NCI-H460 (cell line): ENCODE data around the gene NPHP4. TPM values are rescaled to one million over a fixed set of nuclear protein-coding genes. Genes with fewer than 3 reads are reported as not detected.

Source experiments
- DNase-seq: peaks from one replicate; pipeline ENCODE4 v3.0.0-alpha.2; 2016; ENCODE audit warnings: low read depth; ENCODE audit errors: extremely low read depth
- total RNA-seq: library from RNA; depleted of rRNA; stranded (reverse); fragments of >200 nt; shearing (Covaris generic); gene quantifications from 2 replicates; pipeline ENCODE4 v1.2.3, GENCODE V29; 2014

The NPHP4 gene
- total RNA-seq, 1 experiment from 2014 or later: 8.6 TPM

GRCh38 chr1:6005276-6005917 lies 13.2 kb upstream of the NPHP4 start:
- no peak for DNase-seq

DNA sequence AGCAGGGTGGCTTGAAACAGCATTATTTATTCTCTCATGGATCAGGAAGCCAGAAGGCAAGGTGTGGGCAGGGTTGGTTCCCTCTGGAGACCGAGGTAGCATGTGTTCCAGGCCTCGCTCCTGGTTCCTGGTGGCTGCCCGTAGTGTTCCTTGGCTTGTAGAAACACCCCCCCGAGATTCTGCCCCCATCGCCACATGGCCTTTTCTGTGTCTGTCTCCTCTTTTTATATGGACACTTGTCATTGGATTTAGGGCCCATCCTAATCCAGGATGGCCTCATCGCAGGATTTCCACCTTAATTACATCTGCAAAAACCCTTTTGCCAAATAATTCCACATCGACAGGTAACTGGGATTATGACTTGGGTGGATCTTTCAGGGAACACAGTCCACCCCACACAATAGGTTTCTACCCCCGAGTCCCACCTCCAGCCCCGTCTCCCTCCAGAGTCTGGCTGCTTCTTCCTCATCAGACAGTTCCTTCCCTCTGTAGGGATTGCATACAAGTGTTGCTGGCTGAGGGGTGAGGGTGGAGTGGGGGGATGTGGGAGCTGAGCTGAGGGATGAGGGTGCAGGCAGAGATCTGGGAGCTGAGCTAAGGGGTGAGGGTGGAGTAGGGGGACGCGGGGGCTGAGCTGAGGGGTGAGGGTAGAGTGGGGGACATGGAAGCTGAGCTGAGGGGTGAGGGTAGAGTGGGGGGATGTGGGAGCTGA lies 12.3 kb upstream of the NPHP4 start:
- DNase-seq: no peak

DNA sequence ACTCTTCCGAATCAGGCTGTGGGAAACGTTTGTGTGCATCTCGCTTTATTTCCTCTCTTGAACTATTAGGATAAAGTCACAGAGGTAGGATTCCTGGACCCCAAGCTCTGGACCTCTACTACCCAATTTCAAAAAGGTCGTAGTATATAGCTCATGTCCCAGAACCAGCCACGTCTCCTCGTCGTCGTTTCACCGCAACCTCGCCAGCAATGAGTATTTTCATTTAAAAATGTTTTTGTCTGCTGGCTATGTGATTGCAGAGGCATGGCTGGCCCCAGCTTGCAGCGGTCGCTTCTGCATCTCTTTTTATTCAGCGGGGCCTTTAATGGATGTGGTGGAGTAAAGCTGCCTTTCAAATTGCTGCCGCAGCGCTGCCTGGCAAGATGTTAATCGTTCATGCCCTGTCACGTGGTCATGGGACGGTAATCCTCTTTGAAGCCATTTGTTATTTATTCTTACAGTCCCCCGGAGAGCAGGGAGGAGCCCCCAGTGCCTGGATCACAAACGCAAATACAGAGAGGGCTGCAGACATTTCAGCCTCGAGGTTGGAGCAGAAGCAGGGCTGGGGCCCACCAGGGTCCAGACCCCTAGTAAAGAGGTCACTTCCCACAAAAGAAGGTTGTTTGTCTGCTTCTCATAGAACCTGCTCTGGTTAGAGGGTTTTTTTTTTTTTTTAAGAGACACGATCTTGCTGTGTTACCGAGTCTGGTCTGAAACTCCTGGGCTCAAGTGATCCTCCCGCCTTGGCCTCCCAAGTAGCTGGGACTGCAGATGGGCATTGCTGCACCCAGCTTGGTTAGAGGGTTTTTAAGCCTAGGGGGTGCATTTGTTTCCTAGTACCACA lies 11.6 kb upstream of the NPHP4 start:
- DNase-seq: no peak

- no peak for DNase-seq
Observed at GRCh38 chr1:6002714-6003501, 10.7 kb upstream of the NPHP4 start.

DNA sequence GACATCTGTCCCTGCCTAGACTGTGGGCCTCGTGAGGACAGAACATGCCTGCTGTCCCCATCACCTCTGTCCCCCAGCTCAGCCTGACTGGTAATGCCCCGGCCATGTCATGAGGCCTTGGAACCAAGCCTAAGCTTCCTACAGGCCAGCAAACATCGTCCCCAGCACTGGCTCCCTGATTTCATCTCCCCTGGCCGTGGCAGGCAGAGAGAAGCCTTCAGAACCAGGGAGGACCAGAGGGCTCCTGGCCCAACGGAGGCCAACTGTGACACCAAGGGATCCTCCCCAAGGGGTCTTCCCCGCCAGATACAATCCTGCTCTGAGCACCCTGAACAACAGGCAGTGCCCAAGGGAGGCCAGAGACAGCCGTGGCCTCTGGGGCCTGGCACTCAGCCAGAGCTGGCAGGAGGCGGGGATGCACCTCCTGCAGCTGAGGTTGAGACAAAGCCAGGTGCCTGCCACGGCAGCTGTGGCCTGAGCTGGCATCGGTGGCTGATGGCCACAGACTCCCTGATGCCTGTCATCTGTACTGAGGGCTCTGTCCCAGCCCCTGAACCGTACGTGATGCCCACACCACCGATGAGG lies 9.9 kb upstream of the NPHP4 start:
- DNase-seq: no peak

DNA sequence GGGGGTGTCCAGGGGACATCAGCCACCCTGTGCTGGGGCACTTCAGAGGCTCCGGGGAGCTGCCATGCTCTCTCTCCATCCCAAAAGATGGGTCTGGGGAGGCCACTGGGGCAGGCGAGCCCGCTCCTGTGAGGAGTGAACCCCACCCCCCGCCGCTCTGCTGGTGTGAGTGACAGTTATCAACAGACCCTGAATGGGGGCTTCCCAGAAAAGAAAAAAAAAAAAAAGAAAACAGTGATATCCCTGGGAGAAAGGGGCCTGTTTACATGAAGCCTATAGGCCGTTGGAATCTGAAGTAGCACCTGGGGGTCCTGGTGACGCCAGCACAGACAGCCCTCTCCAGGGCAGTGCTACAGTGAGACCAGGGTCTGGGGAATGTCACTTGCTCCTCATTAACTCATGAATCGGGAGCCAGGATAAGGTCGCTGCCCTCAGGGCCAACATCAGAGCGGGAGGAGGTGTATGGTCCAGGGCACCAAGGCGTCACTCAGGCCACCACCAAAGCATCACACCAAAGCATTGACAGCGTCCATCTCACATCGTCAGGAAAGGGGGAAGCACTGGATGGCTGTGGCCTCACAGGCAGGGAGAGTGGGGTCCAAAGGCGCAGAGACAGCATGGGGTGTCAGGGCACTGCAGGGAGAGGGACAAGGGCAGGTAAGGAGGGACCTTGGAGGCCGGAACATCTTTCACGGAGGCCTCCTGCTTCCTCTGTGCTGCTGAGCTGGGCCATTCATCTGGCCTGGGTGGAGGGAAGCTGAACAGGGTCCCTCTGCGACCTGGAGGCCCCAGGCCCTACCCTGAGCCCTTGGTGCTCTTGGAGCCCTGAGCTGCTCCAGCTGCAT lies 8.4 kb upstream of the NPHP4 start:
- DNase-seq: no peak

DNA sequence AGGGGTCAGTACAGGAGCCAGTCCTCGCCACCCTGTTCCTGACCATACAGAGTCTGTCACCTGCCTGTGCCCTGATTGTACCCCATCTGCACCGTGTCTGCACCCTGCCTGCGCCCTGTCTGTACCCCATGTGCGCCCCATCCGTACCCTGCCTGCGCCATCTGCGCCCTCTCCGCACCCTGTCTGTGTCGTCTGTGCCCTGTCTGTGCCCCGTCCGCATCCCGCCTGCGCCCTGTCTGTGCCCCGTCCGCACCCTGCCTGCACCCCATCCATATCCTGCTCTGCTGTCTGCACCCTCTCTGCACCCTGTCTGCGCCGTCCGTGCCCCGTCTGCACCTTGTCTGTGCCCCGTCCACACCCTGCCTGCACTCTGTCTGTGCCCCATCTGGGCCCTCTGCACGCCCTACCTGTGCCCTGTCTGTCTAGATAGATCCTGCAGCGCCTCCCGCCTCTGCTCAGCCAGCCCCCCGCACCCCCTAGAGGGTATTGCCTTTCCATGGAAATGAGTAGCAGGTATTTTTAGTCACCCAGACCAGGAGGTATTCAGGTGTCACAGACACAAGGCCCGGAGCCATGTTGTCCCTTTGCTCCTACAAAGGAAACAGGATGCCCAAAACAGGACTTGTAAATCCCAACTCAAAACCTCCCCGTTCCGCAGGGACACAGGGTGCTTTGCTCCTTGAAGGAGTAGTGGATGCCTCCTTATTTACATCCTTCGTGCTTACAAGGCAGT lies 7.7 kb upstream of the NPHP4 start:
- DNase-seq: no peak

DNA sequence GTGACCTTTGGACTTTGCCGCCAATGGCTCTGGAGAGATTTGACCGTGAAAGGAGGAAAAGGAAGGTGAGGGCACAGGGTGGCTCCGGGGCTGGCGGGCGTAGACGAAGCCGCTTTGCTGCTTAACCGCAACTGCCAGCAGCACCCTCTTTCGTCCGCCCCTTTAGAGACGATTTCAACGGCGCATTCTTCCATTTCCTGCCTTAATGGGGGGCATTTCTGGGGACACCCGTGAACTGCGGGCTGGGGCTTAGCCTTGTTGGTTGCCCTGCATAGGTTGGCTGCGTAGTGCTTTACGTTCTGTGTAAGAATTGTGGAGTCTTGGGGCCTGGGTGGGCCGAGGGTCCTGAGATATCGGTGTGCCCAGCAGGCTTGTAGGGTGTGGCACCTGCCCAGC lies 6.7 kb upstream of the NPHP4 start:
- no peak for DNase-seq

GRCh38 chr1:5998051-5998905 lies 6.1 kb upstream of the NPHP4 start:
- DNase-seq: no peak

- DNase-seq: no peak
Observed at GRCh38 chr1:5997316-5997715, 5.1 kb upstream of the NPHP4 start.

GRCh38 chr1:5996641-5997270 lies 4.5 kb upstream of the NPHP4 start:
- DNase-seq: no peak

- DNase-seq: no peak
Observed at GRCh38 chr1:5995871-5996630, 3.8 kb upstream of the NPHP4 start.

DNA sequence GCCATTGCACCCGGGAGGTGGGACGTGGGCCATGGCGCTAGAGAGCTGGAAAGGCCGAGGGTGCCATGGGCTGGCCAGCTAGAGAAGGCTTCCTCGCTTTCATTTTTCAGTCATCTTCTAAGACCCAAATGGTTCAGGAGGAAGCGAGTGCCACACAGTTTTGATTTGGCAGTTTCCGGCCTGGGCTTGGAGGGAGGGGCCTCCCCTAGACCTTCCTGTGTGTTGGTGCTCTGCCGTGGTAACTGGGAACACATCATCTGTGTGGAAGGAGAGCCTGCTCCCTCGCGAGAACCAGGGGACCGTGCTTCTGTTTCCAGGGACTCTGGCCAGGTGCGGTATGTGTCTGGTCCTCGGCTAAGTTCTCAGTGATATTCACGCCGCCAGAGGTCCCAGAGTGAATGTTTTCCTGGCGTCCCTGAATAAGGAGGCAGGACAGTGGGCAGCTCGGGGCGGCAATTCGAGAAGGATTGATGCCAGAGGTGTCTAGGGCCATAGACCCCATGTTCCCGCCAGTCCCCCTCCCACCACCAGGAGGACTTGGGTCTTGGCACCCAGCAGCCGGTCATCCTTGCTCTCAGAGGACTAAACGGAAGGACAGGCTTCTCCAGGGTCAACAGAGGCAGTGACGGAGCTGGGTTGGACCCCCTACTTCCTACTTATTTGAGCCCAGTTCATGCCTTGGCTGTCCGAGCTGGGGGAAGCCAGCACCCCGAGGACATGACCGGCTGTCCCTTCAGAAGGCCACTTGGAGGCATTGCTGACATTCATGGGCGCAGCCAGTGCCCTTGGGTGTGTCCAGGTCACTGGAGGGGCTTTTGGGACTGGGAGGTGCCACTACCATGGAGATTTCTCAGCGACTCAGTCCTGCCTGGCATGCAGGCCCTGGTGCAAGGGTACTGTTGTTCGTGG lies 2.7 kb upstream of the NPHP4 start:
- DNase-seq: no peak

DNA sequence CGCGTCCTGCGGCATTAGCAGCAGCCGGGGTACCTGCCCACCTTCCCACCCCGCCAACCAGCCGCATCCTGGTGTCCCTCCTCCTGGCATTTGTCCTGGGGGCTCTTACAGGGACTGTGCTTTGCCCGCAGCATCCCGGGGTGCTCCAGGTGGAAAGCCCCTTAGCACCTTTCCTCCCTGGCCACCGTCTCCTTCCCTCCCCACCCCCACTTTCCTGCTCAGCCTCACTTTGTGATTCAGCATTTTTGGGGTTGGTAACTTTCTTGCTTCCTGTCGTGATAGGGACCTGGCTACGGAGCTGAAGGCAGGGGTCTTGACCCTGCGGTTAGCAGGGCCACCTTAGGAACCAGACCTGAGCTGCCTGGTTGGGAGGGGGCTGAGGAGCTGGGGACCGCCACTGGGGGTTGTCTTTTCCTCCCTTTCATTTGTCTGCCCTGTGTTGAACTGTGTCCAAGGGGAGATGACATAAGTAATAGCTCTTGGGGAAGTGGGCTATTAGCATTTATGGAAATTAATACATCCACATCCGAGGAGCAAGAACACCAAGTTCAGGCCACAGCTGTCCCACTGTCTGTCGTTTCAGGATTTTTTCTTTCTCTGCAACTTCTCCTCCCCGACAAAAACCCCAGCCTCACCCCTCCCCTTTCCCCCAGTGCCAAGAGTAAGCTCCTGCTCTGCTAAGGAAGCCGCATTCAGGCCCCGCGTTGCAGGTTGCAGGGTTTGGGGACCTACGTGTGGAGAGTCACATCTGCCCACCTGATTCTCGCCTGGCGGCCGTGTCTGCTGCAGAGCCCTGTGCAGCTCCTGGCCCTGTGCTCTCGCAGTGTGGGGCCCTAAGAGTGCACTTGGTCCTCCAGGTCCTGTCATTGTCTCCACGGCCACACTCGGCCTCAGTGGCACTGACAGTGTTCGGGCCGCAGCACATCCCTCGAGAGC lies 1.6 kb upstream of the NPHP4 start:
- DNase-seq: no peak
